ENCODE results near the gene PROM1.

Gene PROM1

GRCh38 chr4:15976456-15977447 is 107.1 kb downstream of the PROM1 start:
- Histone ChIP-seq H3K4me1 (ENCODE audit: control insufficient read depth in 1 of 2, insufficient read depth in 2 of 2, low read length in 2 of 2) (no peaks in the 10 kb centered on the region), H3K27ac (ENCODE audit: low read length) (no peak overlapping the region), H3K36me3 (ENCODE audit: control insufficient read depth in 1 of 2, insufficient read depth in 2 of 2, low read length in 2 of 2) (no peaks in the 10 kb centered on the region), H3K27me3 (ENCODE audit: low read depth, low read length) (no peaks in the 10 kb centered on the region), H3K9me3 (ENCODE audit: control insufficient read depth in 1 of 2, low read length in 2 of 2) (no peaks in the 10 kb centered on the region), H3K4me3 (ENCODE audit: low read depth in 1 of 2, low read length in 2 of 2) (no peak overlapping the region)

GRCh38 chr4:15971068-15971801 is 112.6 kb downstream of the PROM1 start:
- H3K9me3 ChIP-seq (ENCODE audit: control insufficient read depth in 1 of 2, low read length in 2 of 2), result no peaks in the 10 kb centered on the region
- no peaks in the 10 kb centered on the region for H3K27me3 ChIP-seq (ENCODE audit: low read depth, low read length)
- H3K27ac ChIP-seq (ENCODE audit: low read length), result no peak overlapping the region
- no peaks in the 10 kb centered on the region for H3K4me1 ChIP-seq (ENCODE audit: control insufficient read depth in 1 of 2, insufficient read depth in 2 of 2, low read length in 2 of 2)
- no peak overlapping the region for H3K4me3 ChIP-seq (ENCODE audit: low read depth in 1 of 2, low read length in 2 of 2)
- no peaks in the 10 kb centered on the region for H3K36me3 ChIP-seq (ENCODE audit: control insufficient read depth in 1 of 2, insufficient read depth in 2 of 2, low read length in 2 of 2)

- H3K36me3 ChIP-seq (ENCODE audit: control insufficient read depth in 1 of 2, insufficient read depth in 2 of 2, low read length in 2 of 2), result no peaks in the 10 kb centered on the region
- no peaks in the 10 kb centered on the region for H3K27me3 ChIP-seq (ENCODE audit: low read depth, low read length)
- H3K4me1 ChIP-seq (ENCODE audit: control insufficient read depth in 1 of 2, insufficient read depth in 2 of 2, low read length in 2 of 2), result peaks cover 0 to under 1% of the 10 kb centered on the region in 2 donors
- no peaks in the 10 kb centered on the region for H3K9me3 ChIP-seq (ENCODE audit: control insufficient read depth in 1 of 2, low read length in 2 of 2)
- H3K4me3 ChIP-seq (ENCODE audit: low read depth in 1 of 2, low read length in 2 of 2), result no peak overlapping the region
- H3K27ac ChIP-seq (ENCODE audit: low read length), result no peak overlapping the region
These were observed 115.1 kb downstream of the PROM1 start for GRCh38 chr4:15968551-15969300.

GRCh38 chr4:15965325-15965724 is 118.5 kb downstream of the PROM1 start:
- Histone ChIP-seq H3K27ac (ENCODE audit: low read length) (no peak overlapping the region), H3K4me3 (ENCODE audit: low read depth in 1 of 2, low read length in 2 of 2) (no peak overlapping the region), H3K27me3 (ENCODE audit: low read depth, low read length) (no peaks in the 10 kb centered on the region), H3K36me3 (ENCODE audit: control insufficient read depth in 1 of 2, insufficient read depth in 2 of 2, low read length in 2 of 2) (no peaks in the 10 kb centered on the region), H3K9me3 (ENCODE audit: control insufficient read depth in 1 of 2, low read length in 2 of 2) (no peaks in the 10 kb centered on the region), H3K4me1 (ENCODE audit: control insufficient read depth in 1 of 2, insufficient read depth in 2 of 2, low read length in 2 of 2) (peaks cover 5 to 6% of the 10 kb centered on the region in 2 donors)

GRCh38 chr4:15964159-15964558 is 119.7 kb downstream of the PROM1 start:
- H3K4me3 ChIP-seq (ENCODE audit: low read depth in 1 of 2, low read length in 2 of 2), result no peak overlapping the region
- H3K9me3 ChIP-seq (ENCODE audit: control insufficient read depth in 1 of 2, low read length in 2 of 2), result no peaks in the 10 kb centered on the region
- H3K4me1 ChIP-seq (ENCODE audit: control insufficient read depth in 1 of 2, insufficient read depth in 2 of 2, low read length in 2 of 2), result peaks cover 5 to 6% of the 10 kb centered on the region in 2 donors
- no peaks in the 10 kb centered on the region for H3K36me3 ChIP-seq (ENCODE audit: control insufficient read depth in 1 of 2, insufficient read depth in 2 of 2, low read length in 2 of 2)
- no peak overlapping the region for H3K27ac ChIP-seq (ENCODE audit: low read length)
- no peaks in the 10 kb centered on the region for H3K27me3 ChIP-seq (ENCODE audit: low read depth, low read length)

- Histone ChIP-seq H3K4me3 (ENCODE audit: low read depth in 1 of 2, low read length in 2 of 2) (no peak overlapping the region), H3K27ac (ENCODE audit: low read length) (no peak overlapping the region), H3K4me1 (ENCODE audit: control insufficient read depth in 1 of 2, insufficient read depth in 2 of 2, low read length in 2 of 2) (peaks cover 5 to 6% of the 10 kb centered on the region in 2 donors), H3K36me3 (ENCODE audit: control insufficient read depth in 1 of 2, insufficient read depth in 2 of 2, low read length in 2 of 2) (no peaks in the 10 kb centered on the region), H3K9me3 (ENCODE audit: control insufficient read depth in 1 of 2, low read length in 2 of 2) (no peaks in the 10 kb centered on the region), H3K27me3 (ENCODE audit: low read depth, low read length) (no peaks in the 10 kb centered on the region)
These were observed 120.2 kb downstream of the PROM1 start for GRCh38 chr4:15963576-15963975.

- Histone ChIP-seq H3K36me3 (ENCODE audit: control insufficient read depth in 1 of 2, insufficient read depth in 2 of 2, low read length in 2 of 2) (no peaks in the 10 kb centered on the region), H3K27me3 (ENCODE audit: low read depth, low read length) (no peaks in the 10 kb centered on the region), H3K9me3 (ENCODE audit: control insufficient read depth in 1 of 2, low read length in 2 of 2) (no peaks in the 10 kb centered on the region), H3K4me1 (ENCODE audit: control insufficient read depth in 1 of 2, insufficient read depth in 2 of 2, low read length in 2 of 2) (peaks cover 5 to 6% of the 10 kb centered on the region in 2 donors), H3K4me3 (ENCODE audit: low read depth in 1 of 2, low read length in 2 of 2) (no peak within 1 kb of the TSS), H3K27ac (ENCODE audit: low read length) (no peak within 1 kb of the TSS)
These were observed 120.8 kb downstream of the PROM1 start, which contains the start of gene FGFBP2 for GRCh38 chr4:15963001-15963451. Gene FGFBP2 (minus strand): TSS chr4:15963175. CDS start chr4:15963129, 46 bp downstream.

- H3K9me3 ChIP-seq (ENCODE audit: control insufficient read depth in 1 of 2, low read length in 2 of 2), result no peaks in the 10 kb centered on the region
- H3K36me3 ChIP-seq (ENCODE audit: control insufficient read depth in 1 of 2, insufficient read depth in 2 of 2, low read length in 2 of 2), result no peaks in the 10 kb centered on the region
- H3K27me3 ChIP-seq (ENCODE audit: low read depth, low read length), result no peaks in the 10 kb centered on the region
- H3K4me3 ChIP-seq (ENCODE audit: low read depth in 1 of 2, low read length in 2 of 2), result no peak overlapping the region
- no peak overlapping the region for H3K27ac ChIP-seq (ENCODE audit: low read length)
- peaks cover 5 to 6% of the 10 kb centered on the region in 2 donors for H3K4me1 ChIP-seq (ENCODE audit: control insufficient read depth in 1 of 2, insufficient read depth in 2 of 2, low read length in 2 of 2)
These were observed 121.9 kb downstream of the PROM1 start for GRCh38 chr4:15961781-15962510.

GRCh38 chr4:15958562-15958961 is 125.3 kb downstream of the PROM1 start:
- Histone ChIP-seq H3K27me3 (ENCODE audit: low read depth, low read length) (no peaks in the 10 kb centered on the region), H3K36me3 (ENCODE audit: control insufficient read depth in 1 of 2, insufficient read depth in 2 of 2, low read length in 2 of 2) (no peaks in the 10 kb centered on the region), H3K4me3 (ENCODE audit: low read depth in 1 of 2, low read length in 2 of 2) (no peak overlapping the region)

GRCh38 chr4:15956179-15956850 is 127.5 kb downstream of the PROM1 start:
- Histone ChIP-seq H3K4me1 (ENCODE audit: control insufficient read depth in 1 of 2, insufficient read depth in 2 of 2, low read length in 2 of 2) (no peaks in the 10 kb centered on the region), H3K4me3 (ENCODE audit: low read depth in 1 of 2, low read length in 2 of 2) (no peak overlapping the region), H3K27ac (ENCODE audit: low read length) (no peak overlapping the region), H3K9me3 (ENCODE audit: control insufficient read depth in 1 of 2, low read length in 2 of 2) (no peaks in the 10 kb centered on the region), H3K36me3 (ENCODE audit: control insufficient read depth in 1 of 2, insufficient read depth in 2 of 2, low read length in 2 of 2) (no peaks in the 10 kb centered on the region), H3K27me3 (ENCODE audit: low read depth, low read length) (no peaks in the 10 kb centered on the region)

More at GRCh38 chr4:15958562-15958961, 125.3 kb downstream of the PROM1 start:
- H3K9me3 ChIP-seq (ENCODE audit: control insufficient read depth in 1 of 2, low read length in 2 of 2), result no peaks in the 10 kb centered on the region
- no peak overlapping the region for H3K27ac ChIP-seq (ENCODE audit: low read length)
- peaks cover 4% of the 10 kb centered on the region in 2 donors for H3K4me1 ChIP-seq (ENCODE audit: control insufficient read depth in 1 of 2, insufficient read depth in 2 of 2, low read length in 2 of 2)
